PC-3 (cell line): ENCODE data around the gene MLLT3. TPM values are rescaled to one million over a fixed set of nuclear protein-coding genes. Genes with fewer than 3 reads are reported as not detected.

ENCODE experiments used
- ATAC-seq: fragments of 200-7000 bp; cut with Tn5 transposase; 2 replicates; pipeline ENCODE4 v1.9.1; 2020; ENCODE audit warnings: mild to moderate bottlenecking, moderate library complexity
- BruUV-seq: library from RNA; stranded (reverse); fragments of 400-500 nt; replicated peaks from 2 replicates; lab custom pipeline; 2021; lab: Mats Ljungman, UMichigan
- CTCF ChIA-PET: fragments of 300-600 bp; sonication (Branson Sonifier 250); formaldehyde crosslinking; loops from one replicate; lab custom pipeline; 2022; ENCODE audit warnings: antibody characterized with exemption; lab: Charles Lee
- POLR2A ChIA-PET: fragments of 300-600 bp; sonication (Branson Sonifier 250); formaldehyde crosslinking; loops from one replicate; lab custom pipeline; 2022; ENCODE audit warnings: antibody characterized with exemption; ENCODE audit not compliant: unreplicated experiment; lab: Charles Lee
- DNase-seq: peaks from one replicate; pipeline ENCODE4 v3.0.0-alpha.2; 2015
- H2AFZ ChIP-seq: fragments of 300-600 bp; sonication (generic); 2 replicates; pipeline ENCODE4 v1.6.0; 2016; ENCODE audit warnings: antibody characterized with exemption, low read length
- H3F3A ChIP-seq: fragments of 300-600 bp; sonication (generic); one replicate; pipeline ENCODE4 v1.6.0; 2017; ENCODE audit warnings: antibody characterized with exemption, low read length, control low read depth, mild to moderate bottlenecking; ENCODE audit not compliant: unreplicated experiment
- H3K27ac ChIP-seq: fragments of 300-600 bp; sonication (generic); 2 replicates; pipeline ENCODE4 v1.5.1; 2016; ENCODE audit warnings: mild to moderate bottlenecking, low read length
- H3K27me3 ChIP-seq: fragments of 300-600 bp; sonication (generic); 2 replicates; pipeline ENCODE4 v1.6.1; 2016; ENCODE audit warnings: low read length, mixed read lengths
- H3K36me3 ChIP-seq: fragments of 300-600 bp; sonication (generic); 2 replicates; pipeline ENCODE4 v1.6.1; 2016; ENCODE audit warnings: low read depth, mixed run types, low read length, mixed read lengths
- H3K4me1 ChIP-seq: fragments of 300-600 bp; sonication (generic); 2 replicates; pipeline ENCODE4 v1.5.1; 2016; ENCODE audit warnings: low read length; ENCODE audit not compliant: insufficient read depth
- H3K4me2 ChIP-seq: fragments of 300-600 bp; sonication (generic); 2 replicates; pipeline ENCODE4 v1.6.0; 2016; ENCODE audit warnings: low read length
- H3K4me3 ChIP-seq: fragments of 300-600 bp; sonication (generic); 2 replicates; pipeline ENCODE4 v1.5.1; 2016; ENCODE audit warnings: mild to moderate bottlenecking, low read length, mixed read lengths
- H3K79me2 ChIP-seq: fragments of 300-600 bp; sonication (generic); 2 replicates; pipeline ENCODE4 v1.6.1; 2017; ENCODE audit warnings: low read length, mixed read lengths
- H3K9ac ChIP-seq: fragments of 300-600 bp; sonication (generic); 2 replicates; pipeline ENCODE4 v1.6.0; 2016; ENCODE audit warnings: mild to moderate bottlenecking, low read length
- H3K9me2 ChIP-seq: fragments of 300-600 bp; sonication (generic); replicated peaks from 2 replicates; pipeline ENCODE4 v1.6.1; 2016; ENCODE audit warnings: mixed run types, low read length, mixed read lengths
- H3K9me3 ChIP-seq: fragments of 300-600 bp; sonication (generic); 2 replicates; pipeline ENCODE4 v1.6.1; 2016; ENCODE audit warnings: low read length, mixed read lengths
- H4K20me1 ChIP-seq: fragments of 300-600 bp; sonication (generic); 2 replicates; pipeline ENCODE4 v1.6.1; 2016; ENCODE audit warnings: low read length, mixed read lengths
- CTCF ChIP-seq: fragments of 300-600 bp; sonication (generic); conservative IDR thresholded peaks from 2 replicates; pipeline ENCODE4 v1.5.1; 2017; ENCODE audit warnings: antibody characterized with exemption, low read depth, mild to moderate bottlenecking, low read length
- EZH2 ChIP-seq: fragments of 300-600 bp; sonication (generic); IDR thresholded peaks from one replicate; pipeline ENCODE4 v1.6.1; 2017; ENCODE audit warnings: antibody characterized with exemption, mild to moderate bottlenecking, low read length; ENCODE audit not compliant: unreplicated experiment
- EZH2phosphoT487 ChIP-seq: fragments of 300-600 bp; sonication (generic); IDR thresholded peaks from 2 replicates; pipeline ENCODE4 v1.6.1; 2018; ENCODE audit warnings: mild to moderate bottlenecking, antibody characterized with exemption, low read length, borderline replicate concordance
- intact Hi-C: fragments of 100-400 bp; cut with micrococcal nuclease; formaldehyde crosslinking; loops from 2 replicates; pipeline ENCODE4 v1.9.0; 2023
- total RNA-seq: library from RNA; depleted of rRNA; stranded (reverse); fragments of >200 nt; gene quantifications from 2 replicates; pipeline ENCODE4 v1.2.3, GENCODE V29; 2014

MLLT3 gene
- total RNA-seq, 1 experiment from 2014 or later = 7.1 TPM

DNA sequence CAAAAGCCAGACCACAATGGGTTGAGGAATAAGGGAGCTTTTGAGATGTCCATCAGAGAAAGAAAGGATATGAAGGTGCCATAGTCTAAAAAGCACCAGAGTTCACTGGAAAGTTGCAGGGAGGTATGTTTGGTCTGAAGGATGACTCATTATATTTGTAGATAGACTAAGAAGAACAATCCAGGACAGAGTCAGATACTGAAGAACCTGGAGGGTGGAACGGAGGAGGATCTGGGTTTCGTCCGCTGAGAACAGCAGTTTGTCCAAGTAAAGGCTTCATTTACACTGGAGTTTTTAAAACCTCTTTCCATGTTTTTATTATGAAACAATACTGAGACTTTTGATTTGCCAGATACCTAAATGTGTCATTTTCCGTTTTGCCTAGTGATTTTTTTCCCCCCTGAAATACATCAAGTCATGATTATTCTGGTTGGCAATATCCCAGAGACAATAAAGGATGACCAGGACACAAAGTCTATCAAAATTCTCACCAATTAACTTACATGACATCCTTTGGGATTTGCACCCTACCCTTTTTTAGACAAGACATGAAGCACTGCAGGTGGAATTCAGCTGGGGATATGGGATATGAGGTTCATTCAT is 219.9 kb downstream of the MLLT3 start:
- Histone ChIP-seq H3K79me2 (no peaks in the 10 kb centered on the region), H3K36me3 (no peaks in the 10 kb centered on the region), H3K27ac (no peak overlapping the region), H3K4me2 (no peak overlapping the region), H3K9ac (no peak overlapping the region), H3K9me2 (no peaks in the 10 kb centered on the region), H2AFZ (no peak overlapping the region), H3K4me1 (no peaks in the 10 kb centered on the region; the same call in 1 of the 2 replicates), H3K4me3 (no peak overlapping the region), H3F3A (no peaks in the 10 kb centered on the region), H3K27me3 (no peaks in the 10 kb centered on the region), H4K20me1 (no peaks in the 10 kb centered on the region), H3K9me3 (no peaks in the 10 kb centered on the region)
- POLR2A ChIA-PET = no interaction called here
- CTCF ChIA-PET = no interaction called here
- ATAC-seq (peak; percentile 84), DNase-seq (peak; percentile 18)
- TF ChIP-seq EZH2 (no peak), EZH2phosphoT487 (no peak)
- BruUV-seq = no TSS peak
- intact Hi-C loops = no loop called here

- no peak for ATAC-seq
- BruUV-seq = no TSS peak
These were observed 223.6 kb downstream of the MLLT3 start for GRCh38 chr9:20398536-20399338.

GRCh38 chr9:20397348-20397747 is 225.0 kb downstream of the MLLT3 start:
- Histone ChIP-seq H3K4me3 (no peak overlapping the region), H3K27ac (no peak overlapping the region), H4K20me1 (no peaks in the 10 kb centered on the region), H3K4me2 (no peak overlapping the region), H3K9ac (no peak overlapping the region), H3K4me1 (no peaks in the 10 kb centered on the region; the same call in 1 of the 2 replicates), H3F3A (no peaks in the 10 kb centered on the region), H3K36me3 (no peaks in the 10 kb centered on the region), H3K9me2 (no peaks in the 10 kb centered on the region), H3K79me2 (no peaks in the 10 kb centered on the region), H3K27me3 (no peaks in the 10 kb centered on the region), H2AFZ (no peak overlapping the region), H3K9me3 (no peaks in the 10 kb centered on the region)
- POLR2A ChIA-PET = no interaction called here
- ATAC-seq (no peak), DNase-seq (no peak)
- CTCF ChIA-PET = no interaction called here
- no peak for TF ChIP-seq EZH2phosphoT487
- TF ChIP-seq EZH2 = no peak
- no peak for TF ChIP-seq CTCF
- BruUV-seq = no TSS peak
- intact Hi-C loops = no loop called here

More at GRCh38 chr9:20398536-20399338, 223.6 kb downstream of the MLLT3 start:
- Histone ChIP-seq H3K9ac (no peak overlapping the region), H3K9me3 (no peaks in the 10 kb centered on the region), H4K20me1 (no peaks in the 10 kb centered on the region), H3K79me2 (no peaks in the 10 kb centered on the region), H3K9me2 (no peaks in the 10 kb centered on the region), H3K4me3 (no peak overlapping the region), H3F3A (no peaks in the 10 kb centered on the region), H3K36me3 (no peaks in the 10 kb centered on the region), H3K4me1 (no peaks in the 10 kb centered on the region; the same call in 1 of the 2 replicates), H2AFZ (no peak overlapping the region), H3K4me2 (no peak overlapping the region), H3K27ac (no peak overlapping the region), H3K27me3 (no peaks in the 10 kb centered on the region)
- ChIA-PET CTCF (no interaction called here), POLR2A (no interaction called here)
- intact Hi-C loops = no loop called here
- TF ChIP-seq CTCF = no peak
- TF ChIP-seq EZH2 = no peak
- TF ChIP-seq EZH2phosphoT487 = no peak
- no peak for DNase-seq
